Type B pancreatic cell (in vitro differentiated cells): ENCODE results near the gene PARVG. TPM values are rescaled to one million over a fixed set of nuclear protein-coding genes. Genes with fewer than 3 reads are reported as not detected.

ENCODE experiments used
- DNase-seq: peaks from one replicate; pipeline ENCODE4 v3.0.0; 2021; ENCODE audit warnings: mixed read lengths; ENCODE audit not compliant: unreplicated experiment; ENCODE audit errors: extremely low spot score
- H3K27ac Mint-ChIP-seq: 2 replicates; pipeline ENCODE4 v1.8.0; 2021; ENCODE audit warnings: mild to moderate bottlenecking, mixed read lengths
- H3K27me3 Mint-ChIP-seq: 2 replicates; pipeline ENCODE4 v1.8.0; 2021; ENCODE audit warnings: mixed read lengths
- H3K36me3 Mint-ChIP-seq: 2 replicates; pipeline ENCODE4 v1.8.0; 2021; ENCODE audit warnings: mixed read lengths
- H3K4me1 Mint-ChIP-seq: one replicate; pipeline ENCODE4 v1.8.0; 2021; ENCODE audit warnings: mixed read lengths; ENCODE audit not compliant: unreplicated experiment
- H3K4me3 Mint-ChIP-seq: 2 replicates; pipeline ENCODE4 v1.8.0; 2021; ENCODE audit warnings: mild to moderate bottlenecking, mixed read lengths
- H3K9me3 Mint-ChIP-seq: 2 replicates; pipeline ENCODE4 v1.8.0; 2021; ENCODE audit warnings: mixed read lengths
- CTCF ChIP-seq: fragments of 200-600 bp; sonication (generic); conservative IDR thresholded peaks from 2 replicates; pipeline ENCODE4 v1.5.0; 2021; ENCODE audit warnings: antibody characterized with exemption, mild to moderate bottlenecking
- total RNA-seq: library from RNA; stranded (reverse); gene quantifications from 2 replicates; pipeline ENCODE4 v1.2.1, GENCODE V29; 2021; ENCODE audit warnings: low replicate concordance

The PARVG gene
- total RNA-seq, 1 donor from 2014 or later, result 0.19 TPM

- H3K27ac Mint-ChIP-seq, result no peak overlapping the region
- DNase-seq, result no peak
- H3K4me3 Mint-ChIP-seq, result no peak overlapping the region
- TF ChIP-seq CTCF, result no peak
- no peaks in the 10 kb centered on the region for H3K27me3 Mint-ChIP-seq
- H3K4me1 Mint-ChIP-seq, result peaks cover 10% of the 10 kb centered on the region
- H3K9me3 Mint-ChIP-seq, result no peaks in the 10 kb centered on the region
- no peaks in the 10 kb centered on the region for H3K36me3 Mint-ChIP-seq
These were observed 9.2 kb upstream of the PARVG start for GRCh38 chr22:44171561-44171960.

GRCh38 chr22:44172370-44173108, 8.2 kb upstream of the PARVG start:
- peaks cover 4% of the 10 kb centered on the region for H3K27me3 Mint-ChIP-seq
- DNase-seq, result no peak
- H3K36me3 Mint-ChIP-seq, result peaks cover 2% of the 10 kb centered on the region
- no peak overlapping the region for H3K4me3 Mint-ChIP-seq
- H3K9me3 Mint-ChIP-seq, result no peaks in the 10 kb centered on the region
- no peak overlapping the region for H3K27ac Mint-ChIP-seq
- peaks cover 10% of the 10 kb centered on the region for H3K4me1 Mint-ChIP-seq
- no peak for TF ChIP-seq CTCF

- Mint-ChIP-seq H3K27me3 (peaks cover 4% of the 10 kb centered on the region), H3K9me3 (no peaks in the 10 kb centered on the region)
- TF ChIP-seq CTCF, result no peak
These were observed 7.6 kb upstream of the PARVG start for GRCh38 chr22:44173154-44173553.

GRCh38 chr22:44175676-44176075, 5.0 kb upstream of the PARVG start:
- Mint-ChIP-seq H3K27me3 (peaks cover 18% of the 10 kb centered on the region), H3K27ac (no peak overlapping the region), H3K36me3 (peaks cover 3% of the 10 kb centered on the region), H3K4me3 (no peak overlapping the region), H3K4me1 (peaks cover 16% of the 10 kb centered on the region), H3K9me3 (no peaks in the 10 kb centered on the region)
- DNase-seq, result no peak
- no peak for TF ChIP-seq CTCF

More at GRCh38 chr22:44173154-44173553, 7.6 kb upstream of the PARVG start:
- Mint-ChIP-seq H3K36me3 (peaks cover 3% of the 10 kb centered on the region), H3K4me3 (no peak overlapping the region), H3K27ac (no peak overlapping the region), H3K4me1 (peaks cover 10% of the 10 kb centered on the region)
- DNase-seq, result no peak

GRCh38 chr22:44179196-44179988, 1.3 kb upstream of the PARVG start:
- no peak for TF ChIP-seq CTCF
- peaks cover 12% of the 10 kb centered on the region for H3K4me1 Mint-ChIP-seq
- H3K9me3 Mint-ChIP-seq, result no peaks in the 10 kb centered on the region
- no peak overlapping the region for H3K4me3 Mint-ChIP-seq
- peaks cover 3% of the 10 kb centered on the region for H3K36me3 Mint-ChIP-seq
- H3K27ac Mint-ChIP-seq, result no peak overlapping the region
- no peak for DNase-seq
- H3K27me3 Mint-ChIP-seq, result peaks cover 22% of the 10 kb centered on the region
